ENCODE results near the gene SPANXA2. TPM values are rescaled to one million over a fixed set of nuclear protein-coding genes. Genes with fewer than 3 reads are reported as not detected.
"Not testable (repeated sequence)": the region's sequence is repeated elsewhere in the genome, so short reads cannot be mapped to it uniquely, and the experiment has no call there.

The SPANXA2 gene, protein sequence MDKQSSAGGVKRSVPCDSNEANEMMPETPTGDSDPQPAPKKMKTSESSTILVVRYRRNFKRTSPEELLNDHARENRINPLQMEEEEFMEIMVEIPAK
- total RNA-seq: not detected

DNA sequence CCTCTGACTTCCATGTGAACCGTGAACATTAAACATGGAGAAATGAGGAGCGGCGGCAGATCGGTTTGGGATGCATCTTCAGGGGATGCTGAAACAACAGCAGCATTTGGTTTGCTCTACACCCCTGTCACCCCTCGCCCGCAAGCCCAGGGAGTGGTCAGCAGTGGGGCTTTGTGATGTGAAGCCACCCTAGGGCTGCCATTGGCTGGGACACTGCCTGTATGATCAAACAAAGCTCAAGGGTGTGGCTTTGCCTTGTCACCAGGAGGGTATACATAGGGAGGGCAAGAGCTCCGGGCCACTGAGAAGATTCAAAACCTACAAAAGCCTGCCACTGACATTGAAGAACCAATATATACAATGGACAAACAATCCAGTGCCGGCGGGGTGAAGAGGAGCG is at the start of gene SPANXA2:
Gene SPANXA2, plus strand, starts transcription at position 301 of the 400 bp plus-strand sequence. Its CDS starts 60 bp downstream, at position 361.
- not testable (repeated sequence) for H3K27me3 ChIP-seq (ENCODE audit: insufficient read depth, low read length); H3K9me3 ChIP-seq (ENCODE audit: low read depth, low read length); H3K4me1 ChIP-seq (ENCODE audit: insufficient read depth, low read length); H3K4me3 ChIP-seq (ENCODE audit: low read length)

DNA sequence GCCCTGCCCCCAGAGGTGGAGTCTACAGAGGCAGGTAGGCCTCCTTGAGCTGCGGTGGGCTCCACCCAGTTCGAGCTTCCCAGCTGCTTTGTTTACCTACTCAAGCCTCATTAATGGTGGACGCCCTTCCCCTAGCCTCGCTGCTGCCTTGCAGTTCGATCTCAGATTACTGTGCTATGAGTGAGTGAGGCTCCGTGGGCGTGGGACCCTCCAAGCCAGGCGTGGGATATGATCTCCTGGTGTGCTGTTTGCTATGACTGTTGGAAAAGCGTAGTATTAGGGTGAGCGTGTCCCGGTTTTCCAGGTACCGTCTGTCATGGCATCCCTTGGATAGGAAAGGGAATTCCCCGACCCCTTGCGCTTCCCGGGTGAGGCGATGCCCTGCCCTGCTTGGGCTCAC is 47.0 kb upstream of the SPANXA2 start:
- H3K27me3 ChIP-seq (ENCODE audit: insufficient read depth, low read length); H3K4me1 ChIP-seq (ENCODE audit: insufficient read depth, low read length); H3K4me3 ChIP-seq (ENCODE audit: low read length); H3K9me3 ChIP-seq (ENCODE audit: low read depth, low read length): not testable (repeated sequence)

DNA sequence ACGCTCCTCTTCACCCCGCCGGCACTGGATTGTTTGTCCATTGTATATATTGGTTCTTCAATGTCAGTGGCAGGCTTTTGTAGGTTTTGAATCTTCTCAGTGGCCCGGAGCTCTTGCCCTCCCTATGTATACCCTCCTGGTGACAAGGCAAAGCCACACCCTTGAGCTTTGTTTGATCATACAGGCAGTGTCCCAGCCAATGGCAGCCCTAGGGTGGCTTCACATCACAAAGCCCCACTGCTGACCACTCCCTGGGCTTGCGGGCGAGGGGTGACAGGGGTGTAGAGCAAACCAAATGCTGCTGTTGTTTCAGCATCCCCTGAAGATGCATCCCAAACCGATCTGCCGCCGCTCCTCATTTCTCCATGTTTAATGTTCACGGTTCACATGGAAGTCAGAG is 4.9 kb upstream of the SPANXA2 start, which contains the start of gene SPANXA1:
Gene SPANXA1, minus strand, starts transcription at position 101 of the 400 bp plus-strand sequence. Its CDS starts 60 bp downstream, at position 41.
- not testable (repeated sequence) for H3K9me3 ChIP-seq (ENCODE audit: low read depth, low read length); H3K4me3 ChIP-seq (ENCODE audit: low read length); H3K27me3 ChIP-seq (ENCODE audit: insufficient read depth, low read length); H3K4me1 ChIP-seq (ENCODE audit: insufficient read depth, low read length)

DNA sequence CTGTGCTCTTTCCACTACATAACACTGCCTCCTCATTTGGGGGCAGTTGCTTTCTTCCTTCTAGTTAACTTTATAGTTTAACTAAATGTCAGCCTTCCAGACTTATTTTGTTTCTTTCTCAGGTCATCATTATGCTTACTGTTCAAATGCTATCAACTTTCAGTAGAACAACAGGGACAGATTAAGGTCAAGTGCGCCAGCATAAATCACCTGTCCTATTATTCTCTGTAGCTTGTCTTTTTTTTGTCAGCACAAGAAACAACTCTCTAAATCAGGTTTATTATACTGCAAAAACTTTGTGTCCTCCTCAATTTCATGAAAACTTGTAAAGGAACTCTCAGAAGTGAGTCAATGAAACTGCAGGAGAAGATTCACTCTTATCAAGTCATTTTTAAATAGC is 19.6 kb downstream of the SPANXA2 start:
- Histone ChIP-seq H3K4me1 (ENCODE audit: insufficient read depth, low read length) (no peaks in the 10 kb centered on the region), H3K9me3 (ENCODE audit: low read depth, low read length) (no peaks in the 10 kb centered on the region), H3K4me3 (ENCODE audit: low read length) (no peak overlapping the region), H3K27me3 (ENCODE audit: insufficient read depth, low read length) (no peaks in the 10 kb centered on the region)

DNA sequence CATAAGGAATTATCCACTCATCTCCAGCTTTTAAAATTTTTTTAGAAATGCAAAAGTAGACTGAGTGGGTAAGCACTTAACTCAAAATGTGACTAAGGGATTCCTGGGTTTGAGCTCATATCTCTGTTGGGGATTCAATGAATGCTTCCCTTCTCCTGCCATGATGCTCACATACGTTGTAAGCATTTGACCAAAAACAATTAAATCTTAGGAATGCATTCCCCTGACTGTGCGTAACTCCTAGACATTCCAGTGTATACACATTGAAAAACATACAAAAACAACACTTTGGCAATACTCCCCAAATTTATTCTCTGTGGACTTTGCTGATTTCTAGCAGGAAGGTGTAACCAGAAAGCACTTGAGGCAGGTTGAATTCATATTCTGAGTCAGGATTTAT is 29.8 kb downstream of the SPANXA2 start:
- Histone ChIP-seq H3K27me3 (ENCODE audit: insufficient read depth, low read length) (no peaks in the 10 kb centered on the region), H3K9me3 (ENCODE audit: low read depth, low read length) (no peaks in the 10 kb centered on the region), H3K4me3 (ENCODE audit: low read length) (no peak overlapping the region)

DNA sequence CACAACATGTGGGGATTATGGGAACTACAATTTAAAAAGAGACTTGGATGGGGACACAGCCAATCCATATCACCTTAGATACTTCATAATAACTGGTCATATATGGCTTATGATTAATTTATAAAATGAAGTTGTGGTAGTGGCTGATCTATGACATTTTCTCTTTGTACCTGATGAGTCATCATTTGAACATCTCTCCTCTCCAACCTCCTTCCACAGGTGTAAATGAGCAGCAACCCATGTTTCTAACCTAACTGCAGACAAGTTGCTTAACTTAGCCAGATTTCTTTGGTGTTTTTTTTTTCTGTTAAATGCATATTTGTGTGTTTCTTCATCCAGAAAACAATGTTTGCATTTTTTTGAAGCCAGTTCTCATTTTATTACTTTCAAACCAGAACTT is 42.6 kb downstream of the SPANXA2 start:
- H3K27me3 ChIP-seq (ENCODE audit: insufficient read depth, low read length): no peaks in the 10 kb centered on the region
- no peak overlapping the region for H3K4me3 ChIP-seq (ENCODE audit: low read length)
- H3K9me3 ChIP-seq (ENCODE audit: low read depth, low read length): no peaks in the 10 kb centered on the region
- H3K4me1 ChIP-seq (ENCODE audit: insufficient read depth, low read length): no peaks in the 10 kb centered on the region

More for the DNA sequence above, 29.8 kb downstream of the SPANXA2 start:
- no peaks in the 10 kb centered on the region for H3K4me1 ChIP-seq (ENCODE audit: insufficient read depth, low read length)

DNA sequence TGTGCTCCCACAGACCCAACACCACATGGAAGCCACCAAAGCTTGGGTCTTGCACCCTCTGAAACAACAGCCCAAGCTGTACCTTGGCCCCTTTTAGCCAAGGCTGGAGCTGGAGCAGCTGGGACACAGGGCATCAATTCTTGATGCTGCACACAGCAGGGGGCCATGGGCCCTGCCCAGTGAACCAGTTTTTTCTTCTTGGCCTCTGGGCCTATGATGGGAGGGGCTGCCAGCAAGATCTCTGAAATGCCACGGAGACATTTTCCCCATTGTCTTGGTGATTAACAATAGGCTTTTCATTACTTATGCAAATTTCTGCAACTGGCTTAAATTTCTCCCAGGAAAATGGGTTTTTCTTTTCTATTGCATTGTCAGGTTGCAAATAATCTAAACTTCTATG is 49.0 kb downstream of the SPANXA2 start:
- no peaks in the 10 kb centered on the region for H3K9me3 ChIP-seq (ENCODE audit: low read depth, low read length)
- no peak overlapping the region for H3K4me3 ChIP-seq (ENCODE audit: low read length)
- H3K4me1 ChIP-seq (ENCODE audit: insufficient read depth, low read length): no peaks in the 10 kb centered on the region
- no peaks in the 10 kb centered on the region for H3K27me3 ChIP-seq (ENCODE audit: insufficient read depth, low read length)

Other genes with a start within 250 kb of the SPANXA2 start
- not detected for gene SPANXA1, start 5.0 kb upstream of the SPANXA2 start, total RNA-seq
- not detected for gene SPANXD, start 109.0 kb downstream of the SPANXA2 start, total RNA-seq
- not detected for gene MAGEC3, start 248.6 kb downstream of the SPANXA2 start, total RNA-seq